Stomach (tissue), 9 donors: ENCODE data around the gene TRDMT1. TPM values are rescaled to one million over a fixed set of nuclear protein-coding genes. Genes with fewer than 3 reads are reported as not detected.
A peak's percentile ranks its signal among the peaks of the same experiment; 100 is the strongest.

Experiments used
- DNase-seq, 2 donors: peaks; one replicate each; pipeline versions ENCODE4 v3.0.0 to v3.0.0-alpha.2; 2013 to 2019
- H3K27ac ChIP-seq, 5 donors: fragments of 200-600 bp in 4 of 5; sonication (generic) in 4 of 5; one replicate each; pipeline ENCODE4 v1.5.1; 2013 to 2019; ENCODE audit warnings: mild to moderate bottlenecking in 1 of 5, moderate library complexity in 1 of 5
- H3K27me3 ChIP-seq, 3 donors: fragments of 200-600 bp; sonication (generic); one replicate each; pipeline ENCODE4 v1.5.1; 2017 to 2019; ENCODE audit warnings: mixed run types in 1 of 3
- H3K36me3 ChIP-seq, 4 donors: fragments of 200-600 bp; sonication (generic); 1 replicate in 3 of 4; 2 replicates in 1 of 4; pipeline ENCODE4 v1.5.1; 2016 to 2019
- H3K4me1 ChIP-seq, 4 donors: fragments of 200-600 bp; sonication (generic); one replicate each; pipeline ENCODE4 v1.5.1; 2016 to 2019
- H3K4me3 ChIP-seq, 4 donors: fragments of 200-600 bp; sonication (generic) in 3 of 4; one replicate each; pipeline ENCODE4 v1.5.1; 2016 to 2019; ENCODE audit warnings: mild to moderate bottlenecking in 1 of 4
- H3K9me3 ChIP-seq, 4 donors: fragments of 200-600 bp; sonication (generic); one replicate each; pipeline ENCODE4 v1.5.1; 2016 to 2019
- EP300 ChIP-seq: sonication (generic); formaldehyde crosslinking; IDR thresholded peaks from one replicate; pipeline ENCODE4 v1.6.1; 2017; ENCODE audit warnings: antibody characterized with exemption
- POLR2A ChIP-seq, 4 donors: fragments of 450-650 bp; IDR thresholded peaks; one replicate each; pipeline ENCODE4 v1.6.1; 2016; ENCODE audit warnings: antibody characterized with exemption in 4 of 4, control low read depth in 2 of 4, mild to moderate bottlenecking in 1 of 4, moderate library complexity in 1 of 4
- POLR2AphosphoS5 ChIP-seq, 3 donors: sonication (generic); formaldehyde crosslinking; IDR thresholded peaks; one replicate each; pipeline ENCODE4 v1.6.1; 2016; ENCODE audit warnings: antibody characterized with exemption in 3 of 3
- WGBS, 5 donors: extraction: QIAGEN DNeasy Blood & Tissue Kit in 3 of 5; methylation state at CpG; one replicate each; pipeline versions ENCODE4 v1.1.5 to v1.1.7; 2013 to 2018; 5-methylcytosine and 5-hydroxymethylcytosine counted together
- intact Hi-C: fragments of 100-400 bp; cut with DNase I; formaldehyde crosslinking; loops from one replicate; pipeline ENCODE4 v1.15.1; 2023; ENCODE audit warnings: low total_unique reads
- polyA plus RNA-seq, 3 donors: library from polyadenylated mRNA; stranded (reverse); fragments of 200-250 nt; gene quantifications; one replicate each; pipeline ENCODE4 v1.2.3, GENCODE V29; 2013
- total RNA-seq, 5 donors: library from RNA; depleted of rRNA; stranded (reverse); fragments of >200 nt; gene quantifications; one replicate each; pipeline versions ENCODE4 v1.1.0 to v1.2.3, GENCODE V29; 2014 to 2016
- TF ChIP-seq, protein P1 (sequence below), 7 experiments: fragments of 450-650 bp in 4 of 7; fragments of 200-600 bp in 3 of 7; sonication (generic) in 3 of 7; IDR thresholded peaks; one replicate each; pipeline ENCODE4 v1.5.1; 2016 to 2019; ENCODE audit warnings: antibody characterized with exemption in 7 of 7, control low read depth in 2 of 7, mild to moderate bottlenecking in 1 of 7
- donor health status: healthy with polysubstance abuse.
- donor health status: Bipolar disorder and iron deficiency.
- donor health status: healthy.

TRDMT1 gene
- total and polyA plus RNA-seq, 8 donors, result 1.4 to 44.9 (median 4.2) TPM

DNA sequence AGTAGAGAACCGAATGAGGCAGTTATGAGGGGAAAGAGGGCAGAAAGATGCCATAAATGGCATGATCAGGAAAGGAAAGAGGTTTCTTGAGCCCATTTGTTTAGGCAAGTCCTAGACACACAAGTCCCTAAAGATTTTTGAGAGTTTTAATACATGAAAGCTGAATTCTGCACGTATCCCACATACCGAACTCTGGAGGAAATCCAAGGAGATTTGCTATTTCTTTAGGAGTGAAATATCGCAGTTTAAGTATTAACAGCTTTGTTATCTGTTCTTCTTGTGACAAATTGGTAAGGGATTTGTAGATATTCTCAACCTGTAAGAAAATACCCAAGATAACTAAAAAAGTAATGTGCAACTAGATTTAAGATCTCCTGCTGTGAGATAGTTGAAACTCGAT, 48.2 kb downstream of the TRDMT1 start:
- Histone ChIP-seq H3K27me3 (no peaks in the 10 kb centered on the region), H3K4me1 (no peaks in the 10 kb centered on the region), H3K27ac (no peak overlapping the region), H3K36me3 (peaks cover 0 to 4% (median 0%) of the 10 kb centered on the region in 4 donors), H3K4me3 (no peak overlapping the region), H3K9me3 (no peaks in the 10 kb centered on the region)
- intact Hi-C loops, result no loop called here
- DNase-seq, result no peak
- no peak for TF ChIP-seq POLR2AphosphoS5 (IDR thresholded peaks at IDR 0.05)
- TF ChIP-seq EP300, result no peak
- TF ChIP-seq, protein P1, sequence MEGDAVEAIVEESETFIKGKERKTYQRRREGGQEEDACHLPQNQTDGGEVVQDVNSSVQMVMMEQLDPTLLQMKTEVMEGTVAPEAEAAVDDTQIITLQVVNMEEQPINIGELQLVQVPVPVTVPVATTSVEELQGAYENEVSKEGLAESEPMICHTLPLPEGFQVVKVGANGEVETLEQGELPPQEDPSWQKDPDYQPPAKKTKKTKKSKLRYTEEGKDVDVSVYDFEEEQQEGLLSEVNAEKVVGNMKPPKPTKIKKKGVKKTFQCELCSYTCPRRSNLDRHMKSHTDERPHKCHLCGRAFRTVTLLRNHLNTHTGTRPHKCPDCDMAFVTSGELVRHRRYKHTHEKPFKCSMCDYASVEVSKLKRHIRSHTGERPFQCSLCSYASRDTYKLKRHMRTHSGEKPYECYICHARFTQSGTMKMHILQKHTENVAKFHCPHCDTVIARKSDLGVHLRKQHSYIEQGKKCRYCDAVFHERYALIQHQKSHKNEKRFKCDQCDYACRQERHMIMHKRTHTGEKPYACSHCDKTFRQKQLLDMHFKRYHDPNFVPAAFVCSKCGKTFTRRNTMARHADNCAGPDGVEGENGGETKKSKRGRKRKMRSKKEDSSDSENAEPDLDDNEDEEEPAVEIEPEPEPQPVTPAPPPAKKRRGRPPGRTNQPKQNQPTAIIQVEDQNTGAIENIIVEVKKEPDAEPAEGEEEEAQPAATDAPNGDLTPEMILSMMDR (IDR thresholded peaks at IDR 0.05), result no peak
- no peak for TF ChIP-seq POLR2A (IDR thresholded peaks at IDR 0.05)
- WGBS, 5 donors, result 86 to 93% (median 90%) methylated on average over 5 of the region's 5 CpGs

- Histone ChIP-seq H3K4me3 (no peak overlapping the region), H3K27me3 (no peaks in the 10 kb centered on the region), H3K4me1 (no peaks in the 10 kb centered on the region), H3K9me3 (no peaks in the 10 kb centered on the region), H3K36me3 (peaks cover 0 to 4% (median 0%) of the 10 kb centered on the region in 4 donors), H3K27ac (no peak overlapping the region)
- 62 to 82% (median 75%) methylated on average over 1 of the region's 1 CpG for WGBS, 5 donors
- TF ChIP-seq, protein P1 (IDR thresholded peaks at IDR 0.05), result no peak
- TF ChIP-seq EP300 (no peak), POLR2A (IDR thresholded peaks at IDR 0.05) (no peak), POLR2AphosphoS5 (IDR thresholded peaks at IDR 0.05) (no peak)
- DNase-seq, result no peak
- intact Hi-C loops, result no loop called here
Measured at GRCh38 chr10:17151716-17152115, 49.8 kb downstream of the TRDMT1 start.

DNA sequence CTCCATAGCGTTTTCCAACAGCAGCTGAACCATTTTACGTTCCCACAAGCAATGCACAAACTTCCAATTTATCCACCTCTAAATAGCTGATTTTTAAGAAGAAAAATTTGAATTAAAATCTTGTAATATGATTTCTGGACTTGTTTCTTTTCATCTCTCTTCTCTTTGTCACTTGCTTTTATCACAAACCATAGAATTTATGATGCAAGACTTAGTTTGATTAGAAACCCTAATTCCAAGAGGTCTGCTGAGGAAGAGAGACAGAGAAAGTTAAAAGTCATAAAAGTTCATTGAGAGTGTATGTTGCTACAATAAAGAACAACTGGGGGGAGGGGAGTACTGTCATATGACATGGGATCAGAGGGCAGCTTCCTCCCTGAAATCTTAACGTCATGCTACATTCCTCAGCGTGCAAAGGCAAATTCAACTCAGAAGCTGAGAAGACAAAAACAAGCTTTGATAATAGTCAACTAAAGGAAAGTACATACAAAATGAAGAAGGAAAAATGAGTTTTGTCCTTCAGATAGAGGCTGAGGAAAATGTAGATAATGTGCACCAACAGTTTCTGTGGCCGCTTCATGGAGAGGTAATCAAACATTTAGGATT, 53.5 kb downstream of the TRDMT1 start:
- DNase-seq, result peak in 1 of 2 donors; percentile 60
- Histone ChIP-seq H3K27me3 (no peaks in the 10 kb centered on the region), H3K9me3 (no peaks in the 10 kb centered on the region), H3K4me3 (no peak overlapping the region), H3K27ac (no peak overlapping the region), H3K36me3 (peaks cover 0 to under 1% (median 0%) of the 10 kb centered on the region in 4 donors), H3K4me1 (peaks cover 0 to 7% (median 2%) of the 10 kb centered on the region in 4 donors)
- WGBS, 5 donors, result 80 to 90% (median 87%) methylated on average over 5 of the region's 5 CpGs
- no peak for TF ChIP-seq POLR2A (IDR thresholded peaks at IDR 0.05)
- no peak for TF ChIP-seq POLR2AphosphoS5 (IDR thresholded peaks at IDR 0.05)
- TF ChIP-seq, protein P1 (IDR thresholded peaks at IDR 0.05), result no peak
- intact Hi-C loops, result no loop called here

- Histone ChIP-seq H3K4me3 (no peak overlapping the region), H3K36me3 (no peaks in the 10 kb centered on the region), H3K9me3 (no peaks in the 10 kb centered on the region), H3K4me1 (peaks cover 0 to 7% (median 2%) of the 10 kb centered on the region in 4 donors), H3K27me3 (no peaks in the 10 kb centered on the region), H3K27ac (no peak overlapping the region)
- TF ChIP-seq EP300 (no peak), POLR2AphosphoS5 (IDR thresholded peaks at IDR 0.05) (no peak), POLR2A (IDR thresholded peaks at IDR 0.05) (no peak)
- TF ChIP-seq, protein P1 (IDR thresholded peaks at IDR 0.05), result no peak
- intact Hi-C loops, result no loop called here
- 76 to 91% (median 89%) methylated on average over 3 of the region's 3 CpGs for WGBS, 5 donors
- no peak for DNase-seq
Measured at GRCh38 chr10:17146892-17147291, 54.6 kb downstream of the TRDMT1 start.
